Upper lobe of left lung (tissue), 6 donors: ENCODE results near the gene UBE2K. TPM values are rescaled to one million over a fixed set of nuclear protein-coding genes. Genes with fewer than 3 reads are reported as not detected.
"Not testable (repeated sequence)": the region's sequence is repeated elsewhere in the genome, so short reads cannot be mapped to it uniquely, and the experiment has no call there.

Source experiments
- ATAC-seq, 2 donors: fragments of 200-7000 bp; cut with Tn5 transposase; one replicate each; pipeline ENCODE4 v1.9.1; 2022; ENCODE audit warnings: mild to moderate bottlenecking in 2 of 2, moderate library complexity in 2 of 2; ENCODE audit not compliant: low FRiP score in 2 of 2
- DNase-seq, 2 donors: peaks; one replicate each; pipeline ENCODE4 v3.0.0-alpha.2; 2019 to 2020
- H3K27ac ChIP-seq, 4 donors: fragments of 200-600 bp; sonication (generic); one replicate each; pipeline ENCODE4 v1.5.1; 2016 to 2019
- H3K27me3 ChIP-seq, 4 donors: fragments of 200-600 bp; sonication (generic); one replicate each; pipeline ENCODE4 v1.5.1; 2017 to 2019
- H3K36me3 ChIP-seq, 4 donors: fragments of 200-600 bp; sonication (generic); one replicate each; pipeline ENCODE4 v1.5.1; 2016 to 2019
- H3K4me1 ChIP-seq, 4 donors: fragments of 200-600 bp; sonication (generic); one replicate each; pipeline ENCODE4 v1.5.1; 2018 to 2019
- H3K4me3 ChIP-seq, 4 donors: fragments of 200-600 bp; sonication (generic); one replicate each; pipeline ENCODE4 v1.5.1; 2017 to 2019; ENCODE audit warnings: mild to moderate bottlenecking in 2 of 4, moderate library complexity in 1 of 4
- H3K9me3 ChIP-seq, 4 donors: fragments of 200-600 bp; sonication (generic); one replicate each; pipeline ENCODE4 v1.5.1; 2018 to 2019
- CTCF ChIP-seq, 6 experiments: fragments of 450-650 bp in 4 of 6; fragments of 200-600 bp in 2 of 6; sonication (generic) in 2 of 6; IDR thresholded peaks; one replicate each; pipeline ENCODE4 v1.5.1; 2016 to 2019; ENCODE audit warnings: antibody characterized with exemption in 6 of 6
- EP300 ChIP-seq, 4 donors: sonication (generic); formaldehyde crosslinking; IDR thresholded peaks; one replicate each; pipeline ENCODE4 v1.5.1; 2017; ENCODE audit warnings: antibody characterized with exemption in 4 of 4, control low read depth in 2 of 4
- POLR2A ChIP-seq, 4 donors: fragments of 450-650 bp; IDR thresholded peaks; one replicate each; pipeline ENCODE4 v1.5.1; 2016 to 2017; ENCODE audit warnings: antibody characterized with exemption in 4 of 4, mild to moderate bottlenecking in 2 of 4
- POLR2AphosphoS5 ChIP-seq, 2 donors: sonication (generic); formaldehyde crosslinking; IDR thresholded peaks; one replicate each; pipeline ENCODE4 v1.5.1; 2017; ENCODE audit warnings: antibody characterized with exemption in 2 of 2
- WGBS, 2 donors: methylation state at CpG; one replicate each; pipeline ENCODE4 v1.1.5; 2017 to 2018; 5-methylcytosine and 5-hydroxymethylcytosine counted together
- total RNA-seq, 6 donors: library from RNA; depleted of rRNA in 4 of 6; stranded (reverse); fragments of >200 nt in 4 of 6; gene quantifications; one replicate each; pipeline versions ENCODE4 v1.1.0 to v1.2.1, GENCODE V29; 2016 to 2021
- donor health status: DM: no; HTN: no; CAD: no; lungs with moderate emphysema.
- donor health status: DM: no; HTN: yes; CAD: no; lungs with severe emphysema.

Gene UBE2K
- total RNA-seq, 6 donors from 2014 or later = 22.3 to 57.4 (median 34.4) TPM

GRCh38 chr4:39786838-39787237 lies 88.9 kb downstream of the UBE2K start:
- ATAC-seq (no peak), DNase-seq (no peak)
- no peaks in the 10 kb centered on the region for H3K4me1 ChIP-seq
- no peak overlapping the region for H3K27ac ChIP-seq
- H3K9me3 ChIP-seq = no peaks in the 10 kb centered on the region
- no peak overlapping the region for H3K4me3 ChIP-seq
- 76 to 94% methylated on average over 4 of the region's 4 CpGs for WGBS, 2 donors
- H3K36me3 ChIP-seq = peaks cover 0 to 1% (median 0%) of the 10 kb centered on the region in 4 donors
- no peaks in the 10 kb centered on the region for H3K27me3 ChIP-seq
- TF ChIP-seq EP300 (IDR thresholded peaks at IDR 0.05) (no peak), POLR2AphosphoS5 (IDR thresholded peaks at IDR 0.05) (no peak), POLR2A (IDR thresholded peaks at IDR 0.05) (no peak), CTCF (IDR thresholded peaks at IDR 0.05) (no peak)

- Histone ChIP-seq H3K36me3 (no peaks in the 10 kb centered on the region), H3K27ac (no peak overlapping the region), H3K4me3 (no peak overlapping the region), H3K9me3 (no peaks in the 10 kb centered on the region), H3K27me3 (no peaks in the 10 kb centered on the region), H3K4me1 (no peaks in the 10 kb centered on the region)
- WGBS, 2 donors = 86 to 91% methylated on average over 5 of the region's 5 CpGs
- no peak for TF ChIP-seq EP300 (IDR thresholded peaks at IDR 0.05)
- ATAC-seq = no peak
- DNase-seq = no peak
These were observed 94.2 kb downstream of the UBE2K start for GRCh38 chr4:39792128-39792527.

GRCh38 chr4:39792529-39792928 lies 94.6 kb downstream of the UBE2K start:
- TF ChIP-seq EP300 (IDR thresholded peaks at IDR 0.05) (no peak), CTCF (IDR thresholded peaks at IDR 0.05) (no peak), POLR2A (IDR thresholded peaks at IDR 0.05) (no peak), POLR2AphosphoS5 (IDR thresholded peaks at IDR 0.05) (no peak)
- Histone ChIP-seq H3K36me3 (no peaks in the 10 kb centered on the region), H3K27ac (no peak overlapping the region), H3K4me1 (no peaks in the 10 kb centered on the region), H3K27me3 (no peaks in the 10 kb centered on the region), H3K9me3 (no peaks in the 10 kb centered on the region), H3K4me3 (no peak overlapping the region)
- 77 to 80% methylated on average over 3 of the region's 3 CpGs for WGBS, 2 donors
- ATAC-seq (no peak), DNase-seq (no peak)

- ATAC-seq, H3K9me3 ChIP-seq, H3K4me1 ChIP-seq, H3K4me3 ChIP-seq, DNase-seq, H3K27me3 ChIP-seq, H3K27ac ChIP-seq, H3K36me3 ChIP-seq: not testable (repeated sequence)
- WGBS, 2 donors = 94 to 96% methylated on average over 13 of the region's 13 CpGs
These were observed 95.0 kb downstream of the UBE2K start for GRCh38 chr4:39792976-39793375.

GRCh38 chr4:39802005-39802404 lies 104.1 kb downstream of the UBE2K start:
- 61 to 80% methylated on average over 4 of the region's 4 CpGs for WGBS, 2 donors
- Histone ChIP-seq H3K27ac (no peak overlapping the region), H3K4me1 (no peaks in the 10 kb centered on the region), H3K27me3 (no peaks in the 10 kb centered on the region), H3K4me3 (no peak overlapping the region), H3K36me3 (no peaks in the 10 kb centered on the region), H3K9me3 (no peaks in the 10 kb centered on the region)
- no peak for TF ChIP-seq EP300 (IDR thresholded peaks at IDR 0.05)
- no peak for TF ChIP-seq POLR2AphosphoS5 (IDR thresholded peaks at IDR 0.05)
- TF ChIP-seq POLR2A (IDR thresholded peaks at IDR 0.05) = no peak
- TF ChIP-seq CTCF (IDR thresholded peaks at IDR 0.05) = no peak
- no peak for ATAC-seq
- no peak for DNase-seq

- 68 to 69% methylated on average over 8 of the region's 8 CpGs for WGBS, 2 donors
- ATAC-seq = no peak
- H3K4me3 ChIP-seq = no peak overlapping the region
- H3K27me3 ChIP-seq = no peaks in the 10 kb centered on the region
- no peak overlapping the region for H3K27ac ChIP-seq
- no peak for DNase-seq
- TF ChIP-seq CTCF (IDR thresholded peaks at IDR 0.05) (no peak), POLR2A (IDR thresholded peaks at IDR 0.05) (no peak), EP300 (IDR thresholded peaks at IDR 0.05) (no peak), POLR2AphosphoS5 (IDR thresholded peaks at IDR 0.05) (no peak)
- H3K36me3 ChIP-seq = no peaks in the 10 kb centered on the region
- no peaks in the 10 kb centered on the region for H3K4me1 ChIP-seq
- no peaks in the 10 kb centered on the region for H3K9me3 ChIP-seq
These were observed 110.4 kb downstream of the UBE2K start for GRCh38 chr4:39808231-39808749.
